K562 (cell line): ENCODE results near the gene TRAF1. TPM values are rescaled to one million over a fixed set of nuclear protein-coding genes. Genes with fewer than 3 reads are reported as not detected.

Source experiments
- ATAC-seq: fragments of 200-7000 bp; cut with Tn5 transposase; 3 replicates; pipeline ENCODE4 v1.9.1; 2020; ENCODE audit warnings: moderate library complexity
- BruUV-seq: library from RNA; stranded (reverse); fragments of 400-500 nt; replicated peaks from 2 replicates; lab custom pipeline; 2021; lab: Mats Ljungman, UMichigan
- CTCF ChIA-PET: fragments of 300-600 bp; formaldehyde crosslinking; extraction: SDS; loops from one replicate; lab custom pipeline; 2021; ENCODE audit warnings: low intra/inter-chr PET ratio; lab: Yijun Ruan, JAX
- POLR2A ChIA-PET: fragments of 300-600, 350-650 bp; sonication (Branson Sonifier 250); formaldehyde crosslinking; extraction: SDS; loops from one replicate; lab custom pipeline; 2021; ENCODE audit warnings: antibody characterized with exemption, inconsistent platforms; lab: Yijun Ruan, JAX
- DNase-seq, 4 experiments: peaks; one replicate each; pipeline versions ENCODE4 v3.0.0 to v3.0.0-alpha.2; 2011 to 2018; ENCODE audit warnings: low spot score in 3 of 4, mixed read lengths in 3 of 4; ENCODE audit errors: extremely low read depth in 1 of 4
- FAIRE-seq: peaks from 2 replicates; lab custom pipeline; 2011; peaks lifted over from hg19 to GRCh38; lab: Jason Lieb, UNC
- H2AFZ ChIP-seq: 2 replicates; pipeline ENCODE4 v1.6.0; 2011; ENCODE audit warnings: low read depth, low read length, control low read depth, inconsistent platforms
- H3K27ac ChIP-seq: fragments of 200-600 bp; 3 replicates; pipeline ENCODE4 v1.8.0; 2011; ENCODE audit warnings: low read depth, mild to moderate bottlenecking, control low read depth, inconsistent platforms, low read length, moderate library complexity, mixed read lengths; ENCODE audit errors: extremely low read depth
- H3K27me3 ChIP-seq, 2 experiments: fragments of 300-600 bp in 1 of 2; 2 replicates in 1 of 2; 3 replicates in 1 of 2; pipeline versions ENCODE4 v1.6.0 to v1.8.0; 2011; ENCODE audit warnings: inconsistent platforms in 2 of 2, low read length in 2 of 2, mild to moderate bottlenecking in 1 of 2, mixed read lengths in 1 of 2, moderate library complexity in 1 of 2; ENCODE audit not compliant: control insufficient read depth in 2 of 2, insufficient read depth in 2 of 2
- H3K36me3 ChIP-seq: fragments of 300-600 bp; 3 replicates; pipeline ENCODE4 v1.8.0; 2011; ENCODE audit warnings: mild to moderate bottlenecking, low read length, inconsistent platforms; ENCODE audit not compliant: control insufficient read depth, insufficient read depth
- H3K4me1 ChIP-seq, 2 experiments: fragments of 200-600 bp in 1 of 2; replicated peaks in 1 of 2; 2 replicates in 1 of 2; 3 replicates in 1 of 2; pipeline versions ENCODE4 v1.5.1 to v1.8.0; 2011; ENCODE audit warnings: inconsistent platforms in 2 of 2, low read length in 2 of 2, mild to moderate bottlenecking in 1 of 2, mixed read lengths in 1 of 2, moderate library complexity in 1 of 2; ENCODE audit not compliant: control insufficient read depth in 2 of 2, insufficient read depth in 2 of 2
- H3K4me2 ChIP-seq: 2 replicates; pipeline ENCODE4 v1.6.1; 2011; ENCODE audit warnings: low read length, control low read depth, inconsistent platforms, mixed read lengths; ENCODE audit not compliant: insufficient read depth
- H3K4me3 ChIP-seq: fragments of 200-600 bp; sonication (generic), shearing (Covaris generic); 2 replicates; pipeline ENCODE4 v1.5.1; 2016; ENCODE audit warnings: control low read depth, inconsistent platforms
- H3K79me2 ChIP-seq: fragments of 200-600 bp; 3 replicates; pipeline ENCODE4 v1.8.0; 2011; ENCODE audit warnings: low read length, inconsistent platforms; ENCODE audit not compliant: control insufficient read depth, insufficient read depth
- H3K9ac ChIP-seq, 2 experiments: 2 replicates each; pipeline versions ENCODE4 v1.6.0 to v1.6.1; 2011; ENCODE audit warnings: low read depth in 2 of 2, low read length in 2 of 2, control low read depth in 1 of 2, inconsistent platforms in 1 of 2, mild to moderate bottlenecking in 1 of 2, mixed read lengths in 1 of 2; ENCODE audit not compliant: insufficient read depth in 1 of 2
- H3K9me1 ChIP-seq: one replicate; pipeline ENCODE4 v1.6.0; 2011; ENCODE audit warnings: inconsistent platforms, mild to moderate bottlenecking, low read length, moderate library complexity; ENCODE audit not compliant: control insufficient read depth, insufficient read depth
- H3K9me3 ChIP-seq: replicated peaks from 2 replicates; pipeline ENCODE4 v1.5.1; 2011; ENCODE audit warnings: low read depth, low read length, inconsistent platforms; ENCODE audit not compliant: control insufficient read depth, insufficient read depth
- H4K20me1 ChIP-seq: replicated peaks from 2 replicates; pipeline ENCODE4 v1.6.1; 2011; ENCODE audit warnings: low read length, inconsistent platforms, mixed read lengths; ENCODE audit not compliant: control insufficient read depth, insufficient read depth
- BCL6 ChIP-seq: fragments of 250-450 bp; sonication (Bioruptor Pico); IDR thresholded peaks from 2 replicates; pipeline ENCODE4 v1.4.0; 2020
- CHD4 ChIP-seq: fragments of 200-600 bp; sonication (generic); IDR thresholded peaks from 3 replicates; pipeline ENCODE4 v1.6.1; 2012; ENCODE audit warnings: low read depth, mild to moderate bottlenecking, mixed read lengths, low read length, inconsistent platforms; ENCODE audit not compliant: insufficient read depth, insufficient replicate concordance, poor library complexity, severe bottlenecking
- EZH2 ChIP-seq: IDR thresholded peaks from 2 replicates; pipeline ENCODE4 v1.6.1; 2012; ENCODE audit warnings: low read depth, mild to moderate bottlenecking, inconsistent platforms, low read length, borderline replicate concordance
- IRF2 ChIP-seq: sonication (generic); formaldehyde crosslinking; IDR thresholded peaks from 2 replicates; pipeline ENCODE4 v1.8.1; 2022; ENCODE audit warnings: mild to moderate bottlenecking, missing genetic modification reagents
- NR2C2 ChIP-seq, 2 experiments: fragments of 200-800 bp in 1 of 2; sonication (Bioruptor generic) in 1 of 2; sonication (generic) in 1 of 2; formaldehyde crosslinking in 1 of 2; IDR thresholded peaks; 2 replicates each; pipeline versions ENCODE4 v1.6.1 to v1.8.0; 2016 to 2022; ENCODE audit warnings: mild to moderate bottlenecking in 1 of 2, missing compliant biosample characterization in 1 of 2, missing genetic modification characterization in 1 of 2, missing genetic modification reagents in 1 of 2
- NRF1 ChIP-seq, 2 experiments: fragments of 450-650 bp; IDR thresholded peaks in 1 of 2; conservative IDR thresholded peaks in 1 of 2; 2 replicates each; pipeline ENCODE4 v1.6.1; 2014; ENCODE audit warnings: mild to moderate bottlenecking in 2 of 2
- RBM25 ChIP-seq: fragments of 200-400 bp; formaldehyde crosslinking; IDR thresholded peaks from 2 replicates; pipeline ENCODE4 v1.6.1; 2018; ENCODE audit warnings: low read length, low read depth, moderate library complexity; ENCODE audit not compliant: severe bottlenecking
- RCOR1 ChIP-seq, 2 experiments: IDR thresholded peaks; 2 replicates each; pipeline ENCODE4 v1.6.1; 2012; ENCODE audit warnings: low read depth in 2 of 2, low read length in 2 of 2, borderline replicate concordance in 1 of 2, improper control_type of control experiment in 1 of 2
- RFX1 ChIP-seq: fragments of 450-650 bp; IDR thresholded peaks from 2 replicates; pipeline ENCODE4 v1.6.1; 2016; ENCODE audit warnings: mild to moderate bottlenecking, moderate library complexity
- SIN3B ChIP-seq: fragments of 450-650 bp; IDR thresholded peaks from 2 replicates; pipeline ENCODE4 v1.6.1; 2017; ENCODE audit warnings: low read depth, mild to moderate bottlenecking, moderate library complexity
- TSC22D4 ChIP-seq: fragments of 450-650 bp; IDR thresholded peaks from 2 replicates; pipeline ENCODE4 v1.6.1; 2016; ENCODE audit warnings: missing genetic modification characterization, missing biosample characterization, control low read depth
- XRCC5 ChIP-seq: fragments of 200-400 bp; formaldehyde crosslinking; IDR thresholded peaks from 2 replicates; pipeline ENCODE4 v1.6.1; 2017; ENCODE audit warnings: low read depth, mild to moderate bottlenecking, low read length
- ZNF12 ChIP-seq: sonication (generic); formaldehyde crosslinking; IDR thresholded peaks from 2 replicates; pipeline ENCODE4 v1.4.0; 2020; ENCODE audit warnings: mild to moderate bottlenecking, missing genetic modification reagents
- ZNF76 ChIP-seq: fragments of 250-450 bp; sonication (Bioruptor Pico); IDR thresholded peaks from 2 replicates; pipeline ENCODE4 v1.4.0; 2020; ENCODE audit warnings: mild to moderate bottlenecking, moderate library complexity, borderline replicate concordance
- ZNF780A ChIP-seq: fragments of 250-450 bp; sonication (Bioruptor Pico); IDR thresholded peaks from 2 replicates; pipeline ENCODE4 v1.5.0; 2021; ENCODE audit warnings: mild to moderate bottlenecking
- WGBS: fragments of 100-300 bp; shearing (Covaris generic); methylation state at CpG from one replicate; pipeline ENCODE4 v1.1.6; 2016; ENCODE audit warnings: low coverage, mixed read lengths; ENCODE audit not compliant: insufficient coverage; ENCODE audit errors: missing lambda C conversion rate; 5-methylcytosine and 5-hydroxymethylcytosine counted together
- in situ Hi-C: fragments of 300-500 bp; cut with MboI; formaldehyde crosslinking; loops from 4 replicates; pipeline ENCODE4 v1.15.0; 2018; ENCODE audit warnings: inconsistent platforms, mixed read lengths
- intact Hi-C: fragments of 100-400 bp; cut with micrococcal nuclease; formaldehyde crosslinking; loops from 2 replicates; pipeline ENCODE4 v1.14.2; 2022
- polyA plus RNA-seq, 8 experiments: library from polyadenylated mRNA; depleted of rRNA in 4 of 8; stranded (reverse) in 5 of 8; unstranded in 3 of 8; fragments of >200 nt; fragmentation: Nextera tagmentation in 2 of 8; fragmentation: Illumina TruSeq in 1 of 8; extraction: Ambion mirVana in 2 of 8; extraction: Trizol in 1 of 8; gene quantifications; 2 replicates each; pipeline versions ENCODE4 v1.2.1 to v1.2.3, GENCODE V29; 2011 to 2014; ENCODE audit warnings: inconsistent platforms in 1 of 8, missing spikeins in 1 of 8
- total RNA-seq, 7 experiments: library from RNA; depleted of rRNA in 6 of 7; stranded (reverse); fragments of >200 nt in 6 of 7; fragmentation: Illumina TruSeq in 2 of 7; extraction: Trizol in 2 of 7; gene quantifications; 2 replicates each; pipeline versions ENCODE4 v1.2.1 to v1.2.3, GENCODE V29; 2011 to 2021; ENCODE audit warnings: low replicate concordance in 1 of 7
- TF ChIP-seq, protein P1 (sequence below): fragments of 450-650 bp; IDR thresholded peaks from 2 replicates; pipeline ENCODE4 v1.6.1; 2018; ENCODE audit warnings: mild to moderate bottlenecking, low read depth; ENCODE audit not compliant: partially characterized antibody
- TF ChIP-seq, protein P2 (sequence below): fragments of 250-450 bp; sonication (Bioruptor Pico); IDR thresholded peaks from 2 replicates; pipeline ENCODE4 v1.5.0; 2021

Gene TRAF1
- total and polyA plus RNA-seq, 9 of the 15 experiments (the other 6 are each of a cell fraction or from before 2014, with no cell fraction given), result 0.01 to 1.1 (median 0.04) TPM; not detected in 2

DNA sequence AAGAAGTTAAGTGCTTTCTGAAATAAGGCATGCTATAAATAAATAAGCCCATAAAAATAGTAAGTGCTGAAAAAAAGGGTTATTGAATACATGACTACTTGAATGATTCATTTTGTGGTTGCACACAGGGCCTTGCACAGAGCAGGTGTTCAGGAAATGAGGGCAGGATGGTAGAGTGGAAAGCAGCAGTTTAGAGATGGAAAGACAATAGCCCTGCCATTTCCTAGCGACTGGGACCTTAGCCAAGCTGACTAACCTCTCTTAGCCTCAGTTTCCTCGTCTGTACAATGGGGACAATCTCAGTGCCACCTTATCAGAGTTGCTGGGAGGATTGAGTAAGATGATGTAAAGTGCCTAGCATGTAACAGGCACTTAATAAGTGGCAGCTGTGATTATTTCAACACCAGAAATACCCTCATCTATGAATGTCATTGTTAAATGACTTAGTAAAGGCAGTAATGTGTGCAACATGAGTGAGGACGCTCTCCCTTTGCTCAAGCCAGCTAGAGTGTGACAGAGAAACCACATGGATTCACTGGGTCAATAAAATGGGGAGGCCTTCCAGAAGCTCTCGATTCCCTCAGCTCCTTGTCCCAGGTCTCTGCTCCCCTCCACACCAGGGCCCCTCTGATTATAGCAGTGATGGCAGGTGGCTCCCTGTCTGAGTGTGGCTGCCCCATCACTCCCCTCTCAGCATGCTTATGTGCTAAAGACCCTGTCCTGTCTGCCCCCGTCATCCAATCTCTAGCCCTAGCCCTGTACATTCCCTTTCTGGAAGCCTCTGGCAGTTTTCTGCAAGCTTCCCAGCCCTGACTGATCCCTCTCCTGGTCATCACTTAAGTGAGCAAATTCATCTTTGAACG is 33.6 kb downstream of the TRAF1 start:
- H3K4me1 ChIP-seq, result peaks cover 41 to 57% of the 10 kb centered on the region in 2 experiments
- DNase-seq, result peak in 3 of 4 experiments; percentile 24 to 33 (median 31)
- H3K9ac ChIP-seq, result peak overlapping the region in 1 of 2 experiments; percentile 2; a peak in 1 of 4 replicates
- no TSS peak for BruUV-seq
- no peaks in the 10 kb centered on the region for H3K36me3 ChIP-seq
- H3K4me3 ChIP-seq, result no peak overlapping the region
- FAIRE-seq, result no peak
- ChIA-PET POLR2A (interaction anchor here (0.6 to 22.9 kb wide), 5 partner anchors 9 to 49 kb away, joined by 3 to 464 read pairs (median 13); partner anchors contain the start of gene PHF19), CTCF (no interaction called here)
- H3K27me3 ChIP-seq, result no peaks in the 10 kb centered on the region
- H3K79me2 ChIP-seq, result no peaks in the 10 kb centered on the region
- intact Hi-C loops, result no loop called here
- ATAC-seq, result no peak
- in situ Hi-C loops, result no loop called here
- 48% methylated on average over 6 of the region's 6 CpGs for WGBS
- no peaks in the 10 kb centered on the region for H4K20me1 ChIP-seq
- no peak overlapping the region for H3K4me2 ChIP-seq
- peak overlapping the region; percentile 10; the same call in 1 of the 3 replicates for H3K27ac ChIP-seq
- no peaks in the 10 kb centered on the region for H3K9me3 ChIP-seq
- no peaks in the 10 kb centered on the region for H3K9me1 ChIP-seq
- H2AFZ ChIP-seq, result peak overlapping the region; percentile 37
- TF ChIP-seq NRF1 (conservative IDR thresholded peaks at IDR 0.05 in 1 of 2, IDR thresholded peaks at IDR 0.05 in 1 of 2) (no peak), XRCC5 (no peak), RFX1 (no peak), SIN3B (no peak), ZNF780A (no peak), RBM25 (peak; percentile 99), RCOR1 (IDR thresholded peaks at IDR 0.05; ENCODE audit: borderline replicate concordance in 1 of 2, low read depth in 2 of 2, low read length in 2 of 2) (peak; percentile 58 to 86; a peak in 3 of 4 replicates), NR2C2 (CRISPR knock-in tag; IDR thresholded peaks at IDR 0.05) (no peak), NR2C2 (tag; IDR thresholded peaks at IDR 0.05) (no peak), CHD4 (peak; percentile 98), BCL6 (no peak), ZNF76 (CRISPR knock-in tag) (no peak), ZNF12 (no peak), IRF2 (CRISPR knock-in tag) (no peak), TSC22D4 (no peak), EZH2 (no peak)
- TF ChIP-seq, protein P1, sequence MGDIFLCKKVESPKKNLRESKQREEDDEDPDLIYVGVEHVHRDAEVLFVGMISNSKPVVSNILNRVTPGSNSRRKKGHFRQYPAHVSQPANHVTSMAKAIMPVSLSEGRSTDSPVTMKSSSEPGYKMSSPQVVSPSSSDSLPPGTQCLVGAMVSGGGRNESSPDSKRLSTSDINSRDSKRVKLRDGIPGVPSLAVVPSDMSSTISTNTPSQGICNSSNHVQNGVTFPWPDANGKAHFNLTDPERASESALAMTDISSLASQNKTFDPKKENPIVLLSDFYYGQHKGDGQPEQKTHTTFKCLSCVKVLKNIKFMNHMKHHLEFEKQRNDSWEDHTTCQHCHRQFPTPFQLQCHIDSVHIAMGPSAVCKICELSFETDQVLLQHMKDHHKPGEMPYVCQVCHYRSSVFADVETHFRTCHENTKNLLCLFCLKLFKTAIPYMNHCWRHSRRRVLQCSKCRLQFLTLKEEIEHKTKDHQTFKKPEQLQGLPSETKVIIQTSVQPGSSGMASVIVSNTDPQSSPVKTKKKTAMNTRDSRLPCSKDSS, result no peak
- TF ChIP-seq, protein P2, sequence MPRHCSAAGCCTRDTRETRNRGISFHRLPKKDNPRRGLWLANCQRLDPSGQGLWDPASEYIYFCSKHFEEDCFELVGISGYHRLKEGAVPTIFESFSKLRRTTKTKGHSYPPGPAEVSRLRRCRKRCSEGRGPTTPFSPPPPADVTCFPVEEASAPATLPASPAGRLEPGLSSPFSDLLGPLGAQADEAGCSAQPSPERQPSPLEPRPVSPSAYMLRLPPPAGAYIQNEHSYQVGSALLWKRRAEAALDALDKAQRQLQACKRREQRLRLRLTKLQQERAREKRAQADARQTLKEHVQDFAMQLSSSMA (CRISPR knock-in tag), result no peak
